ENCODE data around the gene ARHGAP42.
A peak's percentile ranks its signal among the peaks of the same experiment; 100 is the strongest.

Gene ARHGAP42

GRCh38 chr11:100759106-100759505 lies 72.0 kb downstream of the ARHGAP42 start:
- no peak for DNase-seq

GRCh38 chr11:100759856-100760255 lies 72.8 kb downstream of the ARHGAP42 start:
- DNase-seq, result no peak

- no peak for DNase-seq
Observed at GRCh38 chr11:100760744-100761143, 73.7 kb downstream of the ARHGAP42 start.

- DNase-seq, result no peak
Observed at GRCh38 chr11:100761841-100762240, 74.8 kb downstream of the ARHGAP42 start.

- DNase-seq, result no peak
Observed at GRCh38 chr11:100766764-100767163, 79.7 kb downstream of the ARHGAP42 start.

- DNase-seq, result peak in 5 of 51 donors; percentile 1 to 40 (median 6)
Observed at GRCh38 chr11:100769165-100769564, 82.1 kb downstream of the ARHGAP42 start.

GRCh38 chr11:100769617-100770016 lies 82.5 kb downstream of the ARHGAP42 start:
- DNase-seq, result no peak

- DNase-seq, result no peak
Observed at GRCh38 chr11:100774132-100774531, 87.0 kb downstream of the ARHGAP42 start.

- no peak for DNase-seq
Observed at GRCh38 chr11:100774859-100775258, 87.8 kb downstream of the ARHGAP42 start.

- no peak for DNase-seq
Observed at GRCh38 chr11:100776212-100776896, 89.3 kb downstream of the ARHGAP42 start.

GRCh38 chr11:100777103-100777502 lies 90.0 kb downstream of the ARHGAP42 start:
- no peak for DNase-seq

- no peak for DNase-seq
Observed at GRCh38 chr11:100777736-100778135, 90.6 kb downstream of the ARHGAP42 start.

- no peak for DNase-seq
Observed at GRCh38 chr11:100778166-100778785, 91.2 kb downstream of the ARHGAP42 start.

- DNase-seq, result no peak
Observed at GRCh38 chr11:100780470-100780869, 93.4 kb downstream of the ARHGAP42 start.

GRCh38 chr11:100785148-100785983 lies 98.3 kb downstream of the ARHGAP42 start:
- no peak for DNase-seq

GRCh38 chr11:100788561-100789295 lies 101.6 kb downstream of the ARHGAP42 start:
- no peak for DNase-seq

- no peak for DNase-seq
Observed at GRCh38 chr11:100789500-100789899, 102.4 kb downstream of the ARHGAP42 start.

- no peak for DNase-seq
Observed at GRCh38 chr11:100790073-100790472, 103.0 kb downstream of the ARHGAP42 start.

- DNase-seq, result no peak
Observed at GRCh38 chr11:100791103-100791502, 104.0 kb downstream of the ARHGAP42 start.

GRCh38 chr11:100791860-100792259 lies 104.8 kb downstream of the ARHGAP42 start:
- DNase-seq, result no peak

- no peak for DNase-seq
Observed at GRCh38 chr11:100793525-100793924, 106.4 kb downstream of the ARHGAP42 start.

GRCh38 chr11:100794446-100794845 lies 107.4 kb downstream of the ARHGAP42 start:
- DNase-seq, result no peak

Data from hypothalamus (tissue), 51 donors.